Left ventricle myocardium inferior (tissue), 1 donor: ENCODE results near the gene S100A3. TPM values are rescaled to one million over a fixed set of nuclear protein-coding genes. Genes with fewer than 3 reads are reported as not detected.
A peak's percentile ranks its signal among the peaks of the same experiment; 100 is the strongest.

Experiments used
- DNase-seq: peaks from one replicate; pipeline ENCODE4 v3.0.0-alpha.2; 2020
- H3K27ac ChIP-seq: fragments of 200-600 bp; replicated peaks from 2 replicates; pipeline ENCODE4 v1.8.0; 2021
- H3K27me3 ChIP-seq: fragments of 200-600 bp; 2 replicates; pipeline ENCODE4 v1.8.0; 2021; ENCODE audit warnings: low read depth
- H3K36me3 ChIP-seq: fragments of 200-600 bp; 2 replicates; pipeline ENCODE4 v1.8.0; 2021
- H3K4me1 ChIP-seq: fragments of 200-600 bp; 2 replicates; pipeline ENCODE4 v1.8.0; 2021
- H3K4me3 ChIP-seq: fragments of 200-600 bp; 2 replicates; pipeline ENCODE4 v1.8.0; 2021; ENCODE audit warnings: mild to moderate bottlenecking, moderate library complexity
- H3K9me3 ChIP-seq: fragments of 200-600 bp; replicated peaks from 2 replicates; pipeline ENCODE4 v1.8.0; 2021
- CTCF ChIP-seq: fragments of 200-600 bp; IDR thresholded peaks from 2 replicates; pipeline ENCODE4 v1.8.0; 2021; ENCODE audit warnings: antibody characterized with exemption, mild to moderate bottlenecking, borderline replicate concordance
- intact Hi-C: fragments of 100-400 bp; cut with micrococcal nuclease; formaldehyde crosslinking; loops from one replicate; pipeline ENCODE4 v1.11.0; 2022
- total RNA-seq: library from RNA; stranded (reverse); fragmentation: NEBNext Ultra II Directional; extraction: Animal tissue kit (Norgen Biotek cat#: 25700); gene quantifications from one replicate; pipeline ENCODE4 v1.2.1, GENCODE V29; 2021
- donor health status: DM: no; HTN: yes; CAD: no; lungs with severe emphysema.

S100A3 gene
- total RNA-seq, 1 donor from 2014 or later = 0.36 TPM

- Histone ChIP-seq H3K9me3 (no peaks in the 10 kb centered on the region), H3K27ac (peak overlapping the region; percentile 68), H3K4me1 (peaks cover 76% of the 10 kb centered on the region), H3K27me3 (no peaks in the 10 kb centered on the region), H3K4me3 (no peak overlapping the region), H3K36me3 (no peaks in the 10 kb centered on the region)
- no peak for TF ChIP-seq CTCF
- DNase-seq = no peak
- intact Hi-C loops = no loop called here
Measured at GRCh38 chr1:153549741-153550397, 811 bp upstream of the S100A3 start.

GRCh38 chr1:153547560-153548551 lies 1.2 kb downstream of the S100A3 start:
- intact Hi-C loops = no loop called here
- Histone ChIP-seq H3K27ac (peak overlapping the region; percentile 68), H3K4me1 (peaks cover 79% of the 10 kb centered on the region), H3K4me3 (no peak overlapping the region), H3K36me3 (no peaks in the 10 kb centered on the region), H3K27me3 (no peaks in the 10 kb centered on the region), H3K9me3 (no peaks in the 10 kb centered on the region)
- no peak for TF ChIP-seq CTCF
- no peak for DNase-seq

- H3K4me3 ChIP-seq = no peak overlapping the region
- H3K36me3 ChIP-seq = no peaks in the 10 kb centered on the region
- peak overlapping the region; percentile 15 for H3K27ac ChIP-seq
- peaks cover 88% of the 10 kb centered on the region for H3K4me1 ChIP-seq
- intact Hi-C loops = no loop called here
- no peaks in the 10 kb centered on the region for H3K9me3 ChIP-seq
- no peak for TF ChIP-seq CTCF
- H3K27me3 ChIP-seq = no peaks in the 10 kb centered on the region
- DNase-seq = no peak
Measured at GRCh38 chr1:153546796-153547559, 2.1 kb downstream of the S100A3 start.

GRCh38 chr1:153546371-153546770 lies 2.7 kb downstream of the S100A3 start:
- intact Hi-C loops = no loop called here
- Histone ChIP-seq H3K27ac (peak overlapping the region; percentile 90), H3K36me3 (no peaks in the 10 kb centered on the region), H3K27me3 (no peaks in the 10 kb centered on the region), H3K4me3 (peak overlapping the region; percentile 66), H3K9me3 (no peaks in the 10 kb centered on the region), H3K4me1 (peaks cover 88% of the 10 kb centered on the region)
- TF ChIP-seq CTCF = no peak
- DNase-seq = no peak
